ENCODE results near the gene ANKRD37. TPM values are rescaled to one million over a fixed set of nuclear protein-coding genes. Genes with fewer than 3 reads are reported as not detected.

Gene ANKRD37
- total and polyA plus RNA-seq, 9 of the 15 experiments (the other 6 are each of a cell fraction or from before 2014, with no cell fraction given) = 1.3 to 53.7 (median 3.6) TPM

GRCh38 chr4:185399466-185399865 lies 2.8 kb downstream of the ANKRD37 start:
- ChIA-PET POLR2A (no interaction called here), CTCF (ENCODE audit: low intra/inter-chr PET ratio) (no interaction called here)
- Histone ChIP-seq H3K4me1 (replicated peaks in 1 of 2; ENCODE audit: control insufficient read depth in 2 of 2, insufficient read depth in 2 of 2, low read length in 2 of 2) (peaks cover 2 to 20% of the 10 kb centered on the region in 2 experiments; a peak in 4 of 5 replicates), H3K79me2 (ENCODE audit: control insufficient read depth, insufficient read depth, low read length) (peaks cover 26% of the 10 kb centered on the region), H4K20me1 (replicated peaks; ENCODE audit: control insufficient read depth, insufficient read depth, low read length) (no peaks in the 10 kb centered on the region), H3K4me3 (no peak overlapping the region), H3K9me1 (ENCODE audit: control insufficient read depth, insufficient read depth, low read length) (no peaks in the 10 kb centered on the region), H3K4me2 (ENCODE audit: insufficient read depth, low read length) (peak overlapping the region; percentile 39), H3K9ac (ENCODE audit: insufficient read depth in 1 of 2, low read depth in 2 of 2, low read length in 2 of 2) (peak overlapping the region in 1 of 2 experiments; percentile 28; a peak in 1 of 4 replicates), H3K36me3 (ENCODE audit: control insufficient read depth, insufficient read depth, low read length) (peaks cover 53% of the 10 kb centered on the region), H3K9me3 (replicated peaks; ENCODE audit: control insufficient read depth, insufficient read depth, low read depth, low read length) (no peaks in the 10 kb centered on the region), H3K27ac (ENCODE audit: extremely low read depth, low read depth, low read length) (no peak overlapping the region), H3K27me3 (ENCODE audit: control insufficient read depth in 2 of 2, insufficient read depth in 2 of 2, low read length in 2 of 2) (no peaks in the 10 kb centered on the region), H2AFZ (ENCODE audit: low read depth, low read length) (no peak overlapping the region)
- DNase-seq (ENCODE audit: extremely low read depth in 1 of 4, low spot score in 3 of 4) (no peak), ATAC-seq (no peak), FAIRE-seq (no peak)
- in situ Hi-C loops (cut with MboI) = loop anchor here (10.0 kb wide), 1 partner anchor 195 kb away; the partner anchor contains the start of genes CFAP97 and SNX25
- 78% methylated on average over 8 of the region's 8 CpGs for WGBS (ENCODE audit: insufficient coverage, low coverage, missing lambda C conversion rate)
- intact Hi-C loops (cut with micrococcal nuclease) = loop anchor here (5.0 kb wide), 1 partner anchor 82 kb away; no protein-coding TSS in a partner anchor
- BruUV-seq (replicated peaks) = no TSS peak
- no peak for TF ChIP-seq NCOA4 (IDR thresholded peaks at IDR 0.05; ENCODE audit: partially characterized antibody)
- TF ChIP-seq MED1 (CRISPR knock-in tag; IDR thresholded peaks at IDR 0.05; ENCODE audit: borderline replicate concordance) = no peak
- no peak for TF ChIP-seq RBM17 (IDR thresholded peaks at IDR 0.05; ENCODE audit: borderline replicate concordance, low read depth, low read length)
- no peak for TF ChIP-seq HDAC1 (IDR thresholded peaks at IDR 0.05)
- no peak for TF ChIP-seq MXI1 (IDR thresholded peaks at IDR 0.05; ENCODE audit: low read depth, low read length)
- no peak for TF ChIP-seq ILF3 (IDR thresholded peaks at IDR 0.05; ENCODE audit: borderline replicate concordance)
- no peak for TF ChIP-seq THAP7 (CRISPR knock-in tag; IDR thresholded peaks at IDR 0.05)
- no peak for TF ChIP-seq ZNF175 (CRISPR knock-in tag; IDR thresholded peaks at IDR 0.05; ENCODE audit: low read depth)
- TF ChIP-seq ZSCAN32 (CRISPR knock-in tag; IDR thresholded peaks at IDR 0.05) = no peak
- TF ChIP-seq ZNF436 (CRISPR knock-in tag; IDR thresholded peaks at IDR 0.05) = no peak
- TF ChIP-seq ZNF707 (CRISPR knock-in tag; conservative IDR thresholded peaks at IDR 0.05) = no peak
- no peak for TF ChIP-seq ZBTB26 (CRISPR knock-in tag; IDR thresholded peaks at IDR 0.05)
- no peak for TF ChIP-seq KDM2B (CRISPR knock-in tag; IDR thresholded peaks at IDR 0.05)
- TF ChIP-seq CBFA2T3 (IDR thresholded peaks at IDR 0.05) = no peak
- TF ChIP-seq ZNF780A (CRISPR knock-in tag; IDR thresholded peaks at IDR 0.05) = no peak

Measured in K562 (cell line).